ENCODE results near the gene ALDH1L2.
A peak's percentile ranks its signal among the peaks of the same experiment; 100 is the strongest.

Gene ALDH1L2

GRCh38 chr12:104994336-104994735 lies 89.9 kb downstream of the ALDH1L2 start:
- Histone ChIP-seq H3K36me3 (ENCODE audit: control insufficient read depth in 1 of 2, insufficient read depth in 2 of 2, low read length in 2 of 2) (peaks cover 18 to 35% of the 10 kb centered on the region in 2 experiments), H4K12ac (ENCODE audit: low read depth, low read length) (no peak overlapping the region), H2AK5ac (ENCODE audit: low read length) (no peak overlapping the region), H3K4me3 (ENCODE audit: low read depth, low read length) (no peak overlapping the region), H3K18ac (ENCODE audit: low read length) (no peak overlapping the region), H3K27ac (ENCODE audit: low read depth, low read length) (no peak overlapping the region), H3K9me3 (ENCODE audit: insufficient read depth, low read depth, low read length) (no peaks in the 10 kb centered on the region), H4K91ac (ENCODE audit: low read depth, low read length) (no peak overlapping the region), H2BK12ac (ENCODE audit: low read length) (no peak overlapping the region), H3K27me3 (ENCODE audit: insufficient read depth, low read length) (no peaks in the 10 kb centered on the region), H3K79me2 (ENCODE audit: control insufficient read depth, insufficient read depth, low read length, poor library complexity) (no peaks in the 10 kb centered on the region), H3K4me1 (ENCODE audit: control insufficient read depth in 1 of 2, insufficient read depth in 2 of 2, low read length in 2 of 2) (no peaks in the 10 kb centered on the region), H3K9ac (ENCODE audit: low read length) (no peak overlapping the region), H3K14ac (ENCODE audit: low read length) (no peak overlapping the region), H2AFZ (ENCODE audit: insufficient read depth, low read length, poor library complexity) (no peak overlapping the region), H2BK5ac (ENCODE audit: low read depth, low read length, poor library complexity) (no peak overlapping the region), H3K79me1 (ENCODE audit: low read length) (no peaks in the 10 kb centered on the region), H3K4me2 (ENCODE audit: low read length) (no peak overlapping the region), H4K8ac (ENCODE audit: low read depth, low read length) (no peak overlapping the region), H3K23ac (ENCODE audit: low read length) (no peak overlapping the region), H3K4ac (ENCODE audit: low read depth, low read length) (no peak overlapping the region), H2BK120ac (ENCODE audit: insufficient read depth, low read length, poor library complexity) (no peak overlapping the region)
- WGBS (ENCODE audit: extremely low coverage, insufficient coverage, insufficient read length), result no CpG with 5 or more reads among the region's 3 CpGs
- DNase-seq, result no peak

GRCh38 chr12:104991565-104992128 lies 92.6 kb downstream of the ALDH1L2 start:
- Histone ChIP-seq H3K4me3 (ENCODE audit: low read depth, low read length) (no peak overlapping the region), H4K8ac (ENCODE audit: low read depth, low read length) (no peak overlapping the region), H2BK120ac (ENCODE audit: insufficient read depth, low read length, poor library complexity) (no peak overlapping the region), H3K14ac (ENCODE audit: low read length) (no peak overlapping the region), H2BK12ac (ENCODE audit: low read length) (no peak overlapping the region), H3K9ac (ENCODE audit: low read length) (no peak overlapping the region), H3K9me3 (ENCODE audit: insufficient read depth, low read depth, low read length) (no peaks in the 10 kb centered on the region), H2AK5ac (ENCODE audit: low read length) (no peak overlapping the region), H3K23ac (ENCODE audit: low read length) (no peak overlapping the region), H4K12ac (ENCODE audit: low read depth, low read length) (no peak overlapping the region), H4K91ac (ENCODE audit: low read depth, low read length) (no peak overlapping the region), H3K79me2 (ENCODE audit: control insufficient read depth, insufficient read depth, low read length, poor library complexity) (peaks cover 2% of the 10 kb centered on the region), H3K36me3 (ENCODE audit: control insufficient read depth in 1 of 2, insufficient read depth in 2 of 2, low read length in 2 of 2) (peaks cover 8 to 24% of the 10 kb centered on the region in 2 experiments), H3K27ac (ENCODE audit: low read depth, low read length) (no peak overlapping the region), H3K4me2 (ENCODE audit: low read length) (no peak overlapping the region), H3K4ac (ENCODE audit: low read depth, low read length) (no peak overlapping the region), H3K4me1 (ENCODE audit: control insufficient read depth in 1 of 2, insufficient read depth in 2 of 2, low read length in 2 of 2) (peaks cover 3 to 4% of the 10 kb centered on the region in 2 experiments), H3K18ac (ENCODE audit: low read length) (no peak overlapping the region), H3K27me3 (ENCODE audit: insufficient read depth, low read length) (no peaks in the 10 kb centered on the region), H2BK5ac (ENCODE audit: low read depth, low read length, poor library complexity) (no peak overlapping the region), H3K79me1 (ENCODE audit: low read length) (peaks cover 1% of the 10 kb centered on the region), H2AFZ (ENCODE audit: insufficient read depth, low read length, poor library complexity) (no peak overlapping the region)
- WGBS (ENCODE audit: extremely low coverage, insufficient coverage, insufficient read length), result no CpG with 5 or more reads among the region's 3 CpGs
- DNase-seq, result no peak

- no CpG with 5 or more reads among the region's 4 CpGs for WGBS (ENCODE audit: extremely low coverage, insufficient coverage, insufficient read length)
Measured at GRCh38 chr12:104990950-104991349, 93.3 kb downstream of the ALDH1L2 start.

GRCh38 chr12:104986022-104986941 lies 98.0 kb downstream of the ALDH1L2 start, which contains the start of gene NOPCHAP1:
NOPCHAP1 (plus strand) TSS chr12:104986316; CDS start chr12:104986353, 37 bp downstream.
- H3K27ac ChIP-seq (ENCODE audit: low read depth, low read length), result peak within 1 kb of the TSS; percentile 80
- H3K4me2 ChIP-seq (ENCODE audit: low read length), result peak within 1 kb of the TSS; percentile 94
- peaks cover 6% of the 10 kb centered on the region for H3K79me1 ChIP-seq (ENCODE audit: low read length)
- H3K4me1 ChIP-seq (ENCODE audit: control insufficient read depth in 1 of 2, insufficient read depth in 2 of 2, low read length in 2 of 2), result peaks cover 3 to 4% of the 10 kb centered on the region in 2 experiments
- peak within 1 kb of the TSS; percentile 99 for H2AFZ ChIP-seq (ENCODE audit: insufficient read depth, low read length, poor library complexity)
- peak within 1 kb of the TSS; percentile 92 for H3K14ac ChIP-seq (ENCODE audit: low read length)
- H3K9me3 ChIP-seq (ENCODE audit: insufficient read depth, low read depth, low read length), result no peaks in the 10 kb centered on the region
- H3K18ac ChIP-seq (ENCODE audit: low read length), result peak within 1 kb of the TSS; percentile 88
- H4K91ac ChIP-seq (ENCODE audit: low read depth, low read length), result peak within 1 kb of the TSS; percentile 83
- peaks cover 5% of the 10 kb centered on the region for H3K79me2 ChIP-seq (ENCODE audit: control insufficient read depth, insufficient read depth, low read length, poor library complexity)
- peak within 1 kb of the TSS; percentile 93 for H4K8ac ChIP-seq (ENCODE audit: low read depth, low read length)
- H3K4me3 ChIP-seq (ENCODE audit: low read depth, low read length), result peak within 1 kb of the TSS; percentile 93
- peak within 1 kb of the TSS; percentile 23 for H2BK12ac ChIP-seq (ENCODE audit: low read length)
- no peak within 1 kb of the TSS for H3K23ac ChIP-seq (ENCODE audit: low read length)
- peak; percentile 87 to 89 for DNase-seq
- H3K27me3 ChIP-seq (ENCODE audit: insufficient read depth, low read length), result no peaks in the 10 kb centered on the region
- H2AK5ac ChIP-seq (ENCODE audit: low read length), result no peak within 1 kb of the TSS
- no CpG with 5 or more reads among the region's 59 CpGs for WGBS (ENCODE audit: extremely low coverage, insufficient coverage, insufficient read length)
- peak within 1 kb of the TSS; percentile 94 for H2BK120ac ChIP-seq (ENCODE audit: insufficient read depth, low read length, poor library complexity)
- H4K12ac ChIP-seq (ENCODE audit: low read depth, low read length), result peak within 1 kb of the TSS; percentile 86
- peaks cover 0 to 3% of the 10 kb centered on the region in 2 experiments for H3K36me3 ChIP-seq (ENCODE audit: control insufficient read depth in 1 of 2, insufficient read depth in 2 of 2, low read length in 2 of 2)
- H3K9ac ChIP-seq (ENCODE audit: low read length), result peak within 1 kb of the TSS; percentile 95
- H2BK5ac ChIP-seq (ENCODE audit: low read depth, low read length, poor library complexity), result peak within 1 kb of the TSS; percentile 87
- H3K4ac ChIP-seq (ENCODE audit: low read depth, low read length), result peak within 1 kb of the TSS; percentile 47

More at GRCh38 chr12:104990950-104991349, 93.3 kb downstream of the ALDH1L2 start:
- H3K4me1 ChIP-seq (ENCODE audit: control insufficient read depth in 1 of 2, insufficient read depth in 2 of 2, low read length in 2 of 2), result peaks cover 3 to 4% of the 10 kb centered on the region in 2 experiments
- no peak overlapping the region for H3K27ac ChIP-seq (ENCODE audit: low read depth, low read length)
- H2BK120ac ChIP-seq (ENCODE audit: insufficient read depth, low read length, poor library complexity), result no peak overlapping the region
- no peak overlapping the region for H3K23ac ChIP-seq (ENCODE audit: low read length)
- H2BK12ac ChIP-seq (ENCODE audit: low read length), result no peak overlapping the region
- DNase-seq, result no peak
- no peak overlapping the region for H3K4ac ChIP-seq (ENCODE audit: low read depth, low read length)
- no peak overlapping the region for H3K9ac ChIP-seq (ENCODE audit: low read length)
- no peak overlapping the region for H2BK5ac ChIP-seq (ENCODE audit: low read depth, low read length, poor library complexity)
- H3K4me2 ChIP-seq (ENCODE audit: low read length), result no peak overlapping the region
- H2AK5ac ChIP-seq (ENCODE audit: low read length), result no peak overlapping the region
- no peaks in the 10 kb centered on the region for H3K27me3 ChIP-seq (ENCODE audit: insufficient read depth, low read length)
- no peak overlapping the region for H4K12ac ChIP-seq (ENCODE audit: low read depth, low read length)
- no peak overlapping the region for H2AFZ ChIP-seq (ENCODE audit: insufficient read depth, low read length, poor library complexity)
- H3K18ac ChIP-seq (ENCODE audit: low read length), result no peak overlapping the region
- no peak overlapping the region for H4K91ac ChIP-seq (ENCODE audit: low read depth, low read length)
- H4K8ac ChIP-seq (ENCODE audit: low read depth, low read length), result no peak overlapping the region
- peaks cover 8 to 22% of the 10 kb centered on the region in 2 experiments for H3K36me3 ChIP-seq (ENCODE audit: control insufficient read depth in 1 of 2, insufficient read depth in 2 of 2, low read length in 2 of 2)
- H3K79me1 ChIP-seq (ENCODE audit: low read length), result peaks cover 6% of the 10 kb centered on the region
- H3K4me3 ChIP-seq (ENCODE audit: low read depth, low read length), result no peak overlapping the region
- peaks cover 5% of the 10 kb centered on the region for H3K79me2 ChIP-seq (ENCODE audit: control insufficient read depth, insufficient read depth, low read length, poor library complexity)
- no peak overlapping the region for H3K14ac ChIP-seq (ENCODE audit: low read length)
- no peaks in the 10 kb centered on the region for H3K9me3 ChIP-seq (ENCODE audit: insufficient read depth, low read depth, low read length)
